ENCODE measurements around the gene AFF3.

Gene AFF3

GRCh38 chr2:99877963-99878362 is 264.4 kb downstream of the AFF3 start:
- no peak for DNase-seq

GRCh38 chr2:99876956-99877355 is 265.4 kb downstream of the AFF3 start:
- no peak for DNase-seq

GRCh38 chr2:99875627-99876201 is 266.7 kb downstream of the AFF3 start:
- DNase-seq: no peak

- no peak for DNase-seq
These were observed 274.1 kb downstream of the AFF3 start for GRCh38 chr2:99868260-99868659.

- DNase-seq: no peak
These were observed 274.6 kb downstream of the AFF3 start for GRCh38 chr2:99867770-99868169.

GRCh38 chr2:99865818-99866676 is 276.3 kb downstream of the AFF3 start:
- no peak for DNase-seq

- no peak for DNase-seq
These were observed 277.5 kb downstream of the AFF3 start for GRCh38 chr2:99864561-99865553.

GRCh38 chr2:99863903-99864270 is 278.5 kb downstream of the AFF3 start:
- no peak for DNase-seq

- no peak for DNase-seq
These were observed 279.0 kb downstream of the AFF3 start for GRCh38 chr2:99863236-99863902.

GRCh38 chr2:99862566-99862965 is 279.8 kb downstream of the AFF3 start:
- DNase-seq: no peak

- no peak for DNase-seq
These were observed 281.0 kb downstream of the AFF3 start for GRCh38 chr2:99861376-99861760.

GRCh38 chr2:99860720-99861375 is 281.5 kb downstream of the AFF3 start:
- no peak for DNase-seq

- no peak for DNase-seq
These were observed 283.3 kb downstream of the AFF3 start for GRCh38 chr2:99858951-99859596.

- no peak for DNase-seq
These were observed 284.4 kb downstream of the AFF3 start for GRCh38 chr2:99857867-99858444.

GRCh38 chr2:99857372-99857771 is 285.0 kb downstream of the AFF3 start:
- DNase-seq: no peak

GRCh38 chr2:99856119-99856518 is 286.3 kb downstream of the AFF3 start:
- DNase-seq: no peak

GRCh38 chr2:99854236-99854852 is 288.0 kb downstream of the AFF3 start:
- no peak for DNase-seq

- DNase-seq: no peak
These were observed 289.4 kb downstream of the AFF3 start for GRCh38 chr2:99852956-99853355.

- DNase-seq: no peak
These were observed 289.9 kb downstream of the AFF3 start for GRCh38 chr2:99852376-99852934.

- DNase-seq: no peak
These were observed 290.6 kb downstream of the AFF3 start for GRCh38 chr2:99851811-99852210.

- DNase-seq: no peak
These were observed 291.3 kb downstream of the AFF3 start for GRCh38 chr2:99851089-99851488.

Data from activated gamma-delta T cell treated with Interleukin-2 at 50 U/mL for 16 hours (primary cell).